Glomerular visceral epithelial cell (primary cell): ENCODE measurements around the gene PTPRD.
"Not testable (repeated sequence)": the region's sequence is repeated elsewhere in the genome, so short reads cannot be mapped to it uniquely, and the experiment has no call there.

ENCODE experiments used
- DNase-seq: peaks from one replicate; pipeline ENCODE4 v3.0.0-alpha.2; 2016; ENCODE audit errors: extremely low spot score

The PTPRD gene

DNA sequence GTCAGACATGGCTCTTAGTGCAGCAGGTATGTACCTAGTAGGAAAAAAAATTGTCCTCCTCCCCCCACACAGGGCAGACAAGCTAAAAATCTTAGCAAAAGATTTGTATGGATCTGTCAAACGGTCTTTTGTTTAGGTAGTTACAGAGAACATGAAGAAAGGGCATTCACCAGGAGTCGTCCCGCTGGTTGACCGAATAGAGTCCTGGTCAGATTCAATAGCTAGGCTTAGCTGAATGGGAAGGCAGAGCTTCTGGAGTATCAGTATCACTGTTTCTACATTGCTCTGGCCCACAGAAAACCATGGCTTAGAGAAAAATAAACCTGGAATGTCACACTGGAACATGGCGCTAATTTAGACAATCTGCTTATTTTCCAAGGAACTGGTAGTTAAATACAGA lies 642.3 kb downstream of the PTPRD start:
- DNase-seq: no peak

DNA sequence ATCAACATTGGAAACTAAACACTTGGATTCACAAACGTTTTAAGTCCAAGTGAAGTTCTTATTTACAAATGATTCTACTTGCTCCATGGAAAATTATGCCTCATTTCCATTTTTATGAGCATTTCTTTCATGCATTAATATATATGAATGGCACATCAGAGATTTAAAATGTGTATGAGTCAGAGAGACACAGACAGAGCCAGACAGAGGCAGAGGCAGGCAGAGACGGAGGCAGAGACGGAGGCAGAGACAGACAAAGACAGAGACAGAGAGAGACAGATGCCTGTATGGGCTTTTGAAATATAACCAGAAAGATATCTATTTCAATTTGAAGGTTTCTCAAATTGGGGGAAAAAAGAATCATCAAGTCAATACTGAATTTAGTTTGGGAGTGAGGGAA lies 649.0 kb downstream of the PTPRD start:
- DNase-seq: no peak

DNA sequence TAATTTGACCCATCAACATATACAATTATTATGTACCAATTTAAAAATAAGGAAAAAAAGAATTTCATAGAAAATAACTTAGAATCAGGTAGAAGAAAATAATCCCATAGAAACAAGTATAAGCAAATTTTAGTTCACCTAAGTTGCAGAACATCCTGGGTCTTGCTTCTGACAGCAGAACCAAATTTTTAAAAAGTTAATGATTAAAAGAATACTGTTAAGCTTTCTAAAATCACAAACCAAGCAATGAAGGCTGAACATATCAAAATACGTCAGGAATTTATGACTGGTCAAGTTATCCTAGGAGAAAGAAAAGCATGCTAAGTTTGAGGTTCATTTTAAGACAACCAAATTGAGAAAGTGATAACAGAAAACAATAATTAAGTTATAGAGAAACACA lies 650.9 kb downstream of the PTPRD start:
- no peak for DNase-seq

DNA sequence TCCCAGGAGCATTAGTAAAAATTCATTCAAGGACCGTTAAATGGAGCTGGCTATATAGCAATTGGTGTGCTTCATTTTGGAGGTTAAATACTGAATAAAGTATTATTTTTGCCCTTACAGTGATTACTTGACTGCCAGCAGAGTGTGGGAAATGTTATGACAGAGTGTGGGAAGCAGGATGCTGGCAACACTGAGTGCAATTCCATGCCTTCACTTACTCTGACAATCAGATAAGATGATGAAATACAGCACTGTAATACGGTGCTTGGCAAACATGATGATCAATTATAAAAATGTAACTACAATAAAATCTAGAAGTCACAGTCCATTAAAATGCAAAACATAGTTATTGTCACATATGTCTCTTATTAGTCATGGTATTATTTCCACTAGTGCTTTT lies 651.3 kb downstream of the PTPRD start:
- no peak for DNase-seq

DNA sequence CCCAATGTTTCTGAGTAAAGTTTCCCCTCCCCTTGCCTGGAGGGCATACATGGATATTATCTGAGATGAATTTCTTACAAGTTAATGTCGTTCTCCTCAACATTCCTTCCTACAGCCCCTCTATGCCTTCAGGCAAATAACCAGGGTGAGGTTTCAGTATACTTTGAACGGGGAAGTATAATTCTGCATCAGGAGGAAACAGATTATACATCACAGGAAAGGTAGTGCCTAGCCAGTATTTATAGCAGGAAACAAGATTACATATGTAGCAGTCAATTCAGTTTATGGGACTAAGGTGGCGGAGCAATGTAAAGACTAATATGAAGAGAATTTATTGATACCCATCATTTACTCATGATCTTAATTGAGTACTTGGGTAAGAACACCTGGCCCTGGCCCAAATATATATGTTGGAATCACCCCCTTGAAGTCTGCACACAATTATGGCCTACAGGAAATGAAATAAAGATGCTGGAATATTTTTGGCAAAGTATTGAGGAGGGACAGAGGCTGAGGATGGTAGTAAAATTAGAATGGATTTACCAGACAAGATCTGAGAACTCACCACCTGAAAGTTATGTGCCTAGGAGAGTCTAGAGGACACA lies 661.1 kb downstream of the PTPRD start:
- no peak for DNase-seq

DNA sequence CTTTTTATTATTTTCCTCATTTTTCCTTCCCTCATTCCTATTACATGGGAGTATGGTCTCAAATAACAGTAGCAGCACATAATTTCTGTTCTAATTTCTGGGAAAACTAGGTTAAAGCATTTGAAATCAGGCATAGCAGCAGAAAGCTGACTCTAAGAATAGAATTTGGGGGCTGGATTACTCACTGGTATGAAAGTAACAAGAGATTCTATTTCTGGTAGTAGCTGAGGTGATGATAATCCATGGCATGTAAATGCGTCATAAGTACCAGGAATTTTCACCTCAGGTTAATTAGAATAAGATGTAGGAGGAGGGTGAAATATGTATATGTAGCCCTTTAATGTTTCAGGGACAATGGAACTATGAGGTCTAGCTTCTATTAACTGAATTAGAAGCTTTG lies 662.0 kb downstream of the PTPRD start:
- peak; percentile 19 for DNase-seq

DNA sequence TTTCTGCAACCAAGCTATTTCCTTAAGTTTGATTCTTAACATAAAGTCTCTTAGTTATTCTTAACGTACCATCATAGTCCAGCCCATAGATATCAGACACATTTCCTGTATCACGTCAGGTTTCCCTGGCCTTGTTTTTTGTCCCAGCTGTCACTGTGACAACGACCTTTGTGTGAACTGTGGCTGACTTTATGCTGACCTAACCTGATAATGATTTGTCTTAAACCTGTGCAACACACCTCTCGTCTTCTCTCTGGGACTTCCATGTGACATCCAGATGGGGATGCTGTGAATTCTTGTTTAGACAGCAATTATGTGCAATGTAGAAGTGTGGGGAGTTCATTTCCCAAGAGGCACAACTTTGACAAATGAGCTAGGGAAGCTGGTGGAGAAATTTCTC lies 662.8 kb downstream of the PTPRD start:
- DNase-seq: no peak

DNA sequence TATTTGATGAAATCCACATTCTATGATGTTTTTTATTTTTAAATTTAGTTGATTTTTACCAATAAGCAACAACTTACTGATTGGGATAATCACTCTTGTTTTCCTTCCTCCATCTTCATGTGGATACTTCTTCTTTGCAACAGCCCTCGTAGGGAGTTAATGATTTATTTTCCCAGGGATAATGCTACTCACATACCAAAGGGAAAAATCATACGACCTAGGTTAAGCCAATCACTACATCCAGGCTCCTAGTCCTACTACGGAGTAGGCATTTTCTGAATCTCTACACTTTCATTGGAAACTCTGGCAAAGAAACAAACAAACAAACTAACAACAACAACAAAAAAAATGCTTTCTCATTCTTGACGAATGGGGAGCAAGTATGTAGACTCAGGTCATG lies 663.4 kb downstream of the PTPRD start:
- peak; percentile 49 for DNase-seq

DNA sequence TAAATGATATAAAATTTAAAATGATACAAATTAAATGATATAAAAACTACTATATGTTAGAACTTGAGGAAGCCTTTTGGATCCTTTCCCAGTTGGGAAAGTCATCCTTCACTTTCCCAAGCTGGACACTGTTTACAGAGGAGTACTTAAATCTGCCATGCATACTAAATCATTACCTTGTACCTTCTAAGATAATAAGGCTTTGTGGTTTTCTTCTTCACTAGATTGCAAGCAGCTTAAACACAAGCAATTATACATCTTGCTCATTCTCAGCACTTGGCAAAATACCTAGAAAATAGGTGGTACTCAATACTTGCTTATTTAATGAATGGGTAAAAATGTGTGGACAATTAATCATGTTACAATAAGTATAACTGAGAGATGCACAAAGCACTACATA lies 666.8 kb downstream of the PTPRD start:
- DNase-seq: no peak

DNA sequence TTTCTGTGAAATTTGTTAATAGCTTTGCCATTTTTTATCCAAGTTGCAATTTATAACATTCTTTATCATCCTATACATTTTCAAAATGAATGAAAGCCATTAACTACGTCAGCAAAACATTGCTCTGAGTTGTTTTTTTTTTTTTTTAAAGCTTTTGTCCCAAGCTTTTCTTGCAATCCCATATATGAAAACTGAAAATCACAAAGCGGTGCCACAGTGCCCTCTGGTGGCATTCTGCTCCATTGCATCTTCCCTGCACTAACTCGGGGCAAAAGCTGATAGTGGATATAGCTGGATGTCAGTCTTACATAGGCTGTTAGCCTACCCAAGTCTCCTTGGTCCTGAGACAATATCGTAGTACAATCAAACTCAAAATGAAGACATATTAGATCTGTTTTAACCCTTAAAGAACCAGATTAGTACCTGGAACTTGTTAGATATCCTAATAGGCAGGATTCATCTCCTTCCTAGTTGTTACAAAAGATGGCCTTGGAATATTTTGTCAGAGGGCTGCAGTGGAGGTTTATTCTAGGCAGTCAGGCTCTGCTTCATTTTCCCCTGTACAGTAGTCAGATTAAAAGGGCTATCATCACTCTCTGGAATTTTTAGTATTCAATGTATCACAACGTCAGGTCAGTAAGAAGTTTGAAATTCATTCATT lies 669.9 kb downstream of the PTPRD start:
- peak; percentile 76 for DNase-seq

DNA sequence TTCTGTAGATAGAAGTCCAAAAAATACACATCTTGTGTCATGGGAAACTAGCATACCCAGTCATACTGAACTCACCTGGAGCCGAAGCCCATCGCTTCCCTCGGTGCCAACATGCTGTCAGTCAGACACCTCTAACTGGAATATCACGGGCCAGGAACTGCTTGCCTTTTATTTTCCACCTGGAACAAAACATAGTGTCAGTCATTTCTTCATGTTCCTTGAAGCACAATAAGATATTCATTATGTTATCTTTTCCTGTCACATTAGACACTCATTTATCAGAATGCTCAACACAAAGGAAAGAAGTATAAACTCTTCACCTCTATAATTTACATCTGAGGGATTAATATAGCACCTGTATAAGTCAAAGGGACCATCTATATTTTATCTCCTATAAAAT lies 674.4 kb downstream of the PTPRD start:
- DNase-seq: no peak

DNA sequence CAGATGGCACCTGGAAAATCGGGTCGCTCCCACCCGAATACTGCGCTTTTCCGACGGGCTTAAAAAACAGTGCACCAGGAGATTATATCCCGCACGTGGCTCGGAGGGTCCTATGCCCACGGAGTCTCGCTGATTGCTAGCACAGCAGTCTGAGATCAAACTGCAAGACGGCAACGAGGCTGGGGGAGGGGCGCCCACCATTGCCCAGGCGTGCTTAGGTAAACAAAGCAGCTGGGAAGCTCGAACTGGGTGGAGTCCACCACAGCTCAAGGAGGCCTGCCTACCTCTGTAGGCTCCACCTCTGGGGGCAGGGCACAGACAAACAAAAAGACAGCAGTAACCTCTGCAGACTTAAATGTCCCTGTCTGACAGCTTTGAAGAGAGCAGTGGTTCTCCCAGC lies 681.3 kb downstream of the PTPRD start:
- not testable (repeated sequence) for DNase-seq

DNA sequence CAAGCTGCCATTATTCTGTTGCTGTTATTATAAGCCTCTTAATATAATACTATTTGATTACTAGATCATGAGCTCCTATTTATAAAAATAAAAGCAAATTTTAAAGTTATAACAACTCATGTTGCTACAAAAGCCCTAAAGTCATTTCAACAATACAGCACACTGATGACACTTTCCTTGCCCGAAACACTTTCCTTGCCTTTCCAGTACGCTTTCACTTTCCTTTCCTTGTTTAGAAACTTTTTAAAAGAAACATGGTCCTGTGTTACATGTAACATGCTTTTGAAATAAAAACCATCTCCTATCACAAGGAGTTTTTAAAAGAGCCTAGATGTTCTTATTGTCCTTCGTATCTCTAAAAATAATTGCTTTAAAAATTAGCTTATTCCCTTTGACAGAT lies 688.4 kb downstream of the PTPRD start:
- DNase-seq: no peak

DNA sequence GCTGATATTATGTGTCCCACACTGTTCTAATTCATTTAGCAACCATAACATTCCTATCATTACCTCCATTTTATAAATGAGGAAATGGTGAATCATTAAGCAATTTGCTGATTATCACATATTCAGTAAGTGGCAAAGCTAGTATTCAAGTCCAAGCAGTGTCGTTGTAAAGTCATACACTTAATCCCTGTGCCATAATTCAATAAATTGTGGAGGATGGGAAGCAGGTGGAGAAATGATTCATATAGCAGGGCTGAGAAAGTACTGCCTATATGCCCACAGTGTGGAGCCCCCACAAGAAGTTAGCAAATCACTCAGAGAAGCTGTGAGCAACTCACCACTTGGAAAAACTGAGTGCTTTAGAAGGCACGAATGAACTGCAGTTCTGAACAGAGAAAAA lies 691.0 kb downstream of the PTPRD start:
- DNase-seq: no peak

DNA sequence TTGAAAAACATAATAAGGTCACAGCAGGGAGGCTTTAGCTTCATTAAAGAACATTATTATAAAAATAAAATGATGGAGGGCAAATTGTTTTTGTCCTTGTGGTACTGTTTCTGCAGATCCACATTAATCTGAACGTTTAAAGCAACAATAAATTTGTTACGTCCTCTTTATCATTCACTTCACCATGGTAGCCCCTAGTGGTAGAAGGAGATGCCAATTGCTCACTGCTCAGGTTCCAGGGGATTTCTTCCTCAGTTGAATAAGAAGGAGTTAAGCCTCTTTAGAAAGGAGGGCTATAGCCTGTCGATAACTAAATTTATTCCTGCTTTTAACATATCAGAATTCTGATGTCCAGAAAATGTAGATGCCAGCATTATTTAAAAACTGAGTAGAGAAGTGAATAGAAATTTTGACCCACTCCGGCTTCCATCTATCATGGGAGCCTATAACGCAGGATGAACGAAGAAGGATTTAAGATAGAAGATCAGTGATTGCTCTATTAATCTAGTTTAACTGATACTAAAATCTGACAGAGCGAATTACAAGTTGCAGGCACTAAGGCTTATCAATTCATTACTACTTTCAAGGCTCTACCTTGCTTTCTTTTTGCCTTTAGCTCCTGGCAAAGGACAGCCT lies 692.3 kb downstream of the PTPRD start:
- DNase-seq: no peak

DNA sequence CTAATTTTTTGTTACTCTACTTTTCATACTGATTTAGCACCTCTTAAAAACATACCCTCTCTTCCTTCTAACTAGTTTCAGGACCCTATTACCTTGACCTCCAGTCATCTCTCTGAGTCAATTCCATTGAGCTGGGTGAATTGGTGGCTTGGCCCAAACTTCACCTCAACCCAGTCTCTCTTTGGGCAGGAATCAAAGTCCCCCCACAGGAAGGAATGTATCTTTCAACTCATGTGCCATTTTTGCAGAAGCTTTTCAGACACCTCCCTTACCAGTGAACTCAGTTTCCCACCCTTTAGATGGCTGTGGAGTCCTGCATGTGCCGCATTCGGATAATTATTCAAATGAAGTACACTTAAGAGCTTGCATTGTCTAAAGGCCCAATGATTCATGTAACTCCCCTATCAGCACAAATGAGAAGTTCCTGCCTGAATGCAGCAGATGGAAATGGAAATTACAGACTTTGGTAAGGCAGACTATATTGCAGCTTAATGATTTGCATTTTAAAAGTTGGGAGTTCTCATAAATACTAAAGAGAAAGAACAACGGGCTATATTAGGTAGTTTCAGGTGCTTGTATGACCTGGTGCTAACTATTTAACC lies 693.5 kb downstream of the PTPRD start:
- DNase-seq: no peak

DNA sequence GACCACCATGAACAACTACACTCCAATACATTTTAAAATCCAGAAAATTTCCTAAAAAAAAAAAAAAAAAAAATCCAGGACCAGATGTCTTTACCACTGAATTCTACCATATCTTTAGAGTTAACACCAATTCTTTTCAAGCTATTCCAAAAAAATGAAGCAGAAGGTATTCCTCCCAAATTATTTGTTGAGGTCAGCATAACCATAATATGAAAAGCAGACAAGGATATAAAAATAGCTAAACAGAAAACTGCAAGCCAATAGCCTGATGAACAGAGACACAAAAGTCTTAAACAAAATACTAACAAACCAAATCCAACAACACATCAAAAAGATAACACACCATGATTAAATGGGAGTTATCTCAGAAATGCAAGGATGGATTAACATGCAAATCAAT lies 695.4 kb downstream of the PTPRD start:
- DNase-seq: no peak

DNA sequence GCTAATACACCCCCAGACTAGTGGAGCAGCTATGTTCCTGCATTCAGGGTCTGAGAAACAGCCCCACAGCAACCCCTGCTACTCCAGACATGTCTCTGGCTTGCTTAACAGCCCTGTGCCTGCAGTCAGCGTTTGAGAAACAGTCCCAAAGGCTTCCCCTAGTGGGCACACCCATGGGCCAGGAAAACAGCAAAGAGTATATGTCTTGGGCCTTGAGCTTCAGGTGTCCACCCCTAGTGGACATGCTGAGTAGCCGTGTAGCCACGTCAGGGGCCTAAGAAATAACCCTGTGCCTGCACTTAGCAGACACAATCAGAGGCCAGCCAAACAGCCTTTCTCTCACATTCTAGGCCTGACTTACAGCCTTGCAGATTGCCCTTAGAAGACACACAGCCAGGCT lies 698.6 kb downstream of the PTPRD start:
- no peak for DNase-seq

DNA sequence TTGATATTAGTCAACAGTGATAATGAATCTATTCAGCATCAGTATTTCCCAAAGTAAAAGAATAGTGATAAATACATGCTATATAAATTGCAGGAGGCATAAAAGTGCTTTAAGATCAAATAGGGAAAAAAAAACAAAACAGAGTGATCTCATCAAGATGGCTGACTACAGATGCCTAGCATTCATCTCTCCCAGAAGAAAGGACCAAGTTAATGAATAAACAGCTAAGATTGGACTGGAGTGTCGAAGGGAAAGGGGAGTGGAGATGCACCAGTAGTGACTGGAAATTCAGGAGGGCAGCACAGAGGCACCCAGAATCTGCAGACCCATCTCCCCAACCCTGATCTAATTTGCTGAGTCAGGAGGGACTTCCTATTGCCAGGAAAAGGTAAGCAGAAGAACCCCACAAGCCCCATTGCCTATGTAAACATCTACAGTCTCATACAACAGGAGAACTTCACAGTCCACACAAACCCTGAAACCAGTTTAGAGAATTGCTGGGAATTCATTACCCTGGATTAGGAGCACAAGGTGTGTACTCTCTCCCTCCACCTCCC lies 699.4 kb downstream of the PTPRD start:
- peak; percentile 50 for DNase-seq

DNA sequence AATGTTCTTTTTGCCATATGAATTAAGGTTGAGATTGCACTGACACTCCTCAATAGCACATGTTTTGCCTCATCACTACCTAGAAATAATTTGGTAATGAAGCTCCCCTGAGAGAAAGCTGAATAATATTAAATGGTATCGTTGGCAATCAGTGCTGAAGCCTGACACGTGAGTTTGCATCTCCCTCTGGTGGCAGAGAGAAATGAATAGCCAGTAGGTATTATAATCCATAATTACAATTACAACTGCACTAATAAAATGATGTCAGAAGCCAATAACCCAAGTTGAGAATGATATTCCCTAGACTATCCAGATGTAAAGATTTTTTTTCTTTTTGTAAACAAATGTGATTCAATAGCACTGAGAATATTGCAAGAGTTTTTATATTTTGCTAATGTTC lies 700.3 kb downstream of the PTPRD start:
- DNase-seq: no peak

DNA sequence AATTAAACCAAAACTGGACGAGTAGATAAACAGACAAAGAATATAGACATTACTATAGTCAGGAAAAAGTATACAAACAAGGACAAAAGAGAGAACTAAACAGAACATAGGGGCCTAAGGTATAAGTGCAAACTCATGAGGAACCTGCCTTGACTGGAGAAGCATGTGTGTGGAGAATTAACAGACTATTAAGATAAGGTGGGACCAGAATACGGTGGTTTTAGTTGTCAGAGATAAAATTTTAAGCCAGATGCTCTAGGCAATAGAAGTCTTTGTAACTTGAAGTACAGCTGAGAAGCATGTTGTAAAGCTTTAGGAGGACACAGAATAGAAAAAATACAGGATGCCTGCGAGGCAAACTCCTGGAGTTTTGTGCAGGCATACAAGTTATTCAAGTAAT lies 707.1 kb downstream of the PTPRD start:
- no peak for DNase-seq

DNA sequence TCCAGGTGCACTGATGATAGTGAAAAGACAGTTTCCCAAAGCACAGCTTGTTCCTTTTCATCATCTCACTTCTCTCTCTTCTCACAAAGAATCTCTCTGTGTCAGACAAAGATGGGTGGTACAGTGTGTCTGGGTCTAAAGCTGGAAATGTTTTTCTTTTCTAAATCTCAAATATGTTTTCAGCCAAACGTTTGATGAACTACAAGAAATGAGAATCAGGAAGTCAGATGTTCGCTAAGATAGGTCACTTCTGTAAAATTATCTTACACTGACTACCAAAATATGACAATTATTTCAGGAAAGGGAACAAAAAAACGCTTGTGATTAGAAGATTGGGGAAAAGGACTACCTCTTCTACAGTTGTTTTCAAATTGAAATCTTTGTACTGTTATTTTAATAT lies 708.8 kb downstream of the PTPRD start:
- no peak for DNase-seq

DNA sequence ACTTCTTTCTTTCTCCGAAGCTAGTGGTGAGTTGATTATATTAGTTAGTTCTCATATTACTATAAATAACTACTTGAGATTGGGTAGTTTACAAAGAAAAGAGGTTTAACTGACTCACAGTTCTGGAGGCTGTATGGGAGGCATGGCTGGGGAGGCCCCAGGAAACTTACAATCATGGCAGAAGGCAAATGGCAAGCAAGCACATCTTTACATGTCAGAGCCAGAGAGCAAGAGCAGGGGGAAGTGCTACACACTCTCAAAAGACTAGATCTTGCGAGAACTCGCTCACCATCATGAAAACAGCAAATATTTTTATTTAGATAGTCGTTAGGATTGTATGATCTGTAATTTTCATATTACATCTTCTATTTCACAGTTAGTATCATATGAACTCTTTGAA lies 711.2 kb downstream of the PTPRD start:
- DNase-seq: no peak
